Measurements from ENCODE around the gene RPS6KA5.

RPS6KA5 gene

DNA sequence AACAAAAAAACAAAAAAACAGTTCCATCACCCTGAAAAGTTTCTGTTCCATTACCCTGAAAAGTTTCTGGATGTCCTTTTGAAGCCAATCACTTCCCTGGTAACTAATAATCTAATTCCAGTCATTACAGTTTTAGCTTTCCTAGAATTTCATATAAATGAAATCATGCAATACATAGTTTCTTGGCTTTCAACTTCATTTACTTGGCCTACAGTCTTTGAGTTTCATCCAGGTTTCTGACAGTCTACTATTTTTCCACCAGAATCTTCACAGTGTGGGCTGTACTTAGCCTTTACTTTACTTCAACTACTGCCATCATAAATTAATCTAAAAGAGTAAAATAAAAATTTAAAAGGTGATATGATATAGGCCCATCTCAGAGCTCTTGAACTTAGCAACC is 55.5 kb downstream of the RPS6KA5 start:
- DNase-seq = no peak
- Histone ChIP-seq H3K4me2 (ENCODE audit: low read length) (no peak overlapping the region), H3K9me3 (ENCODE audit: insufficient read depth, low read depth, low read length) (no peaks in the 10 kb centered on the region)

GRCh38 chr14:90999299-90999698 is 61.1 kb downstream of the RPS6KA5 start:
- no peaks in the 10 kb centered on the region for H3K27me3 ChIP-seq (ENCODE audit: insufficient read depth, low read length)
- no peak overlapping the region for H3K18ac ChIP-seq (ENCODE audit: low read length)
- H3K4me1 ChIP-seq (ENCODE audit: control insufficient read depth in 1 of 2, insufficient read depth in 2 of 2, low read length in 2 of 2) = peaks cover 0 to 3% of the 10 kb centered on the region in 2 experiments
- H3K9ac ChIP-seq (ENCODE audit: low read length) = no peak overlapping the region
- no peak overlapping the region for H4K8ac ChIP-seq (ENCODE audit: low read depth, low read length)
- no peaks in the 10 kb centered on the region for H3K36me3 ChIP-seq (ENCODE audit: control insufficient read depth in 1 of 2, insufficient read depth in 2 of 2, low read length in 2 of 2)
- no peak for DNase-seq
- H3K4me2 ChIP-seq (ENCODE audit: low read length) = no peak overlapping the region
- H4K91ac ChIP-seq (ENCODE audit: low read depth, low read length) = no peak overlapping the region
- no peak overlapping the region for H4K12ac ChIP-seq (ENCODE audit: low read depth, low read length)
- H2BK12ac ChIP-seq (ENCODE audit: low read length) = no peak overlapping the region
- H3K9me3 ChIP-seq (ENCODE audit: insufficient read depth, low read depth, low read length) = no peaks in the 10 kb centered on the region
- no peak overlapping the region for H3K14ac ChIP-seq (ENCODE audit: low read length)
- WGBS (ENCODE audit: extremely low coverage, insufficient coverage, insufficient read length) = no CpG with 5 or more reads among the region's 4 CpGs
- H2BK5ac ChIP-seq (ENCODE audit: low read depth, low read length, poor library complexity) = no peak overlapping the region
- no peak overlapping the region for H2AFZ ChIP-seq (ENCODE audit: insufficient read depth, low read length, poor library complexity)
- no peak overlapping the region for H3K4me3 ChIP-seq (ENCODE audit: low read depth, low read length)
- no peak overlapping the region for H3K4ac ChIP-seq (ENCODE audit: low read depth, low read length)
- peaks cover 2% of the 10 kb centered on the region for H3K79me2 ChIP-seq (ENCODE audit: control insufficient read depth, insufficient read depth, low read length, poor library complexity)
- no peak overlapping the region for H3K23ac ChIP-seq (ENCODE audit: low read length)
- no peak overlapping the region for H2AK5ac ChIP-seq (ENCODE audit: low read length)
- H3K27ac ChIP-seq (ENCODE audit: low read depth, low read length) = no peak overlapping the region
- no peak overlapping the region for H2BK120ac ChIP-seq (ENCODE audit: insufficient read depth, low read length, poor library complexity)
- H3K79me1 ChIP-seq (ENCODE audit: low read length) = no peaks in the 10 kb centered on the region

More for the DNA sequence above, 55.5 kb downstream of the RPS6KA5 start:
- no peak overlapping the region for H2BK5ac ChIP-seq (ENCODE audit: low read depth, low read length, poor library complexity)
- H2AFZ ChIP-seq (ENCODE audit: insufficient read depth, low read length, poor library complexity) = no peak overlapping the region
- no peaks in the 10 kb centered on the region for H3K36me3 ChIP-seq (ENCODE audit: control insufficient read depth in 1 of 2, insufficient read depth in 2 of 2, low read length in 2 of 2)
- H3K23ac ChIP-seq (ENCODE audit: low read length) = no peak overlapping the region
- H3K27me3 ChIP-seq (ENCODE audit: insufficient read depth, low read length) = no peaks in the 10 kb centered on the region
- no peak overlapping the region for H3K4ac ChIP-seq (ENCODE audit: low read depth, low read length)
- no peaks in the 10 kb centered on the region for H3K79me2 ChIP-seq (ENCODE audit: control insufficient read depth, insufficient read depth, low read length, poor library complexity)
- H4K8ac ChIP-seq (ENCODE audit: low read depth, low read length) = no peak overlapping the region
- no peak overlapping the region for H2BK120ac ChIP-seq (ENCODE audit: insufficient read depth, low read length, poor library complexity)
- H3K4me3 ChIP-seq (ENCODE audit: low read depth, low read length) = no peak overlapping the region
- no peak overlapping the region for H3K27ac ChIP-seq (ENCODE audit: low read depth, low read length)
- no peak overlapping the region for H4K91ac ChIP-seq (ENCODE audit: low read depth, low read length)
- H3K4me1 ChIP-seq (ENCODE audit: control insufficient read depth in 1 of 2, insufficient read depth in 2 of 2, low read length in 2 of 2) = peaks cover 2% of the 10 kb centered on the region in 2 experiments
- no peak overlapping the region for H3K14ac ChIP-seq (ENCODE audit: low read length)
- H4K12ac ChIP-seq (ENCODE audit: low read depth, low read length) = no peak overlapping the region
- no peak overlapping the region for H3K18ac ChIP-seq (ENCODE audit: low read length)
- no peak overlapping the region for H3K9ac ChIP-seq (ENCODE audit: low read length)
- H2BK12ac ChIP-seq (ENCODE audit: low read length) = no peak overlapping the region
- H3K79me1 ChIP-seq (ENCODE audit: low read length) = no peaks in the 10 kb centered on the region
- no peak overlapping the region for H2AK5ac ChIP-seq (ENCODE audit: low read length)

GRCh38 chr14:90996967-90997366 is 63.5 kb downstream of the RPS6KA5 start:
- H3K9me3 ChIP-seq (ENCODE audit: insufficient read depth, low read depth, low read length) = no peaks in the 10 kb centered on the region
- H3K27ac ChIP-seq (ENCODE audit: low read depth, low read length) = no peak overlapping the region
- no peak overlapping the region for H4K91ac ChIP-seq (ENCODE audit: low read depth, low read length)
- peaks cover 2% of the 10 kb centered on the region for H3K79me2 ChIP-seq (ENCODE audit: control insufficient read depth, insufficient read depth, low read length, poor library complexity)
- no peak overlapping the region for H4K8ac ChIP-seq (ENCODE audit: low read depth, low read length)
- no peak overlapping the region for H3K4me3 ChIP-seq (ENCODE audit: low read depth, low read length)
- H2AK5ac ChIP-seq (ENCODE audit: low read length) = no peak overlapping the region
- H3K18ac ChIP-seq (ENCODE audit: low read length) = no peak overlapping the region
- H3K9ac ChIP-seq (ENCODE audit: low read length) = no peak overlapping the region
- no peak overlapping the region for H2BK12ac ChIP-seq (ENCODE audit: low read length)
- H2BK5ac ChIP-seq (ENCODE audit: low read depth, low read length, poor library complexity) = no peak overlapping the region
- no peak overlapping the region for H2BK120ac ChIP-seq (ENCODE audit: insufficient read depth, low read length, poor library complexity)
- H3K4ac ChIP-seq (ENCODE audit: low read depth, low read length) = no peak overlapping the region
- H3K4me2 ChIP-seq (ENCODE audit: low read length) = no peak overlapping the region
- no peak overlapping the region for H4K12ac ChIP-seq (ENCODE audit: low read depth, low read length)
- H3K23ac ChIP-seq (ENCODE audit: low read length) = no peak overlapping the region
- no peak overlapping the region for H3K14ac ChIP-seq (ENCODE audit: low read length)
- H3K79me1 ChIP-seq (ENCODE audit: low read length) = no peaks in the 10 kb centered on the region
- H2AFZ ChIP-seq (ENCODE audit: insufficient read depth, low read length, poor library complexity) = no peak overlapping the region
- WGBS (ENCODE audit: extremely low coverage, insufficient coverage, insufficient read length) = no CpG with 5 or more reads among the region's 1 CpG
- H3K36me3 ChIP-seq (ENCODE audit: control insufficient read depth in 1 of 2, insufficient read depth in 2 of 2, low read length in 2 of 2) = no peaks in the 10 kb centered on the region
- DNase-seq = no peak
- peaks cover 0 to 3% of the 10 kb centered on the region in 2 experiments for H3K4me1 ChIP-seq (ENCODE audit: control insufficient read depth in 1 of 2, insufficient read depth in 2 of 2, low read length in 2 of 2)
- H3K27me3 ChIP-seq (ENCODE audit: insufficient read depth, low read length) = no peaks in the 10 kb centered on the region

DNA sequence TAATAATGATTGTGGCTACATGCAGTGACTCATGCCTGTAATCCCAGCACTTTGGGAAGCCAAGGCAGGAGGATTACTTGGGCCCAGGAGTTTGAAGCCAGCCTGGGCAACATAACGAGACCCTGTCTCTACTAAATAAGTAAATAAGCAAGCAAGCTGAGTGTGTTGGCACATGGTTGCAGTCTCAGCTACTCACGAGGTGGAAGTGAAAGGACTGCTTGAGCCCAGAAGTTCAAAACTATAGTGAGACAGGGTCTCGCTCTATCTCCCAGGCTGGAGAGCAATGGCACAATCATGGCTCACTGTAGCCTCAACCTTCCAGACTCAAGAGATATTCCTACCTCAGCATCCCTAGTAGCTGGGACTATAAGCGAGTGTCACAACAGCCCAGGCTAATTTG is 64.7 kb downstream of the RPS6KA5 start:
- Histone ChIP-seq H3K9me3 (ENCODE audit: insufficient read depth, low read depth, low read length) (no peaks in the 10 kb centered on the region), H3K79me2 (ENCODE audit: control insufficient read depth, insufficient read depth, low read length, poor library complexity) (peaks cover 2% of the 10 kb centered on the region), H3K79me1 (ENCODE audit: low read length) (no peaks in the 10 kb centered on the region), H3K4me3 (ENCODE audit: low read depth, low read length) (no peak overlapping the region), H3K4ac (ENCODE audit: low read depth, low read length) (no peak overlapping the region), H3K27me3 (ENCODE audit: insufficient read depth, low read length) (no peaks in the 10 kb centered on the region), H4K12ac (ENCODE audit: low read depth, low read length) (no peak overlapping the region), H4K8ac (ENCODE audit: low read depth, low read length) (no peak overlapping the region), H2BK120ac (ENCODE audit: insufficient read depth, low read length, poor library complexity) (no peak overlapping the region), H2AK5ac (ENCODE audit: low read length) (no peak overlapping the region), H3K18ac (ENCODE audit: low read length) (no peak overlapping the region), H3K23ac (ENCODE audit: low read length) (no peak overlapping the region), H3K4me2 (ENCODE audit: low read length) (no peak overlapping the region), H3K14ac (ENCODE audit: low read length) (no peak overlapping the region), H3K27ac (ENCODE audit: low read depth, low read length) (no peak overlapping the region), H3K9ac (ENCODE audit: low read length) (no peak overlapping the region), H2AFZ (ENCODE audit: insufficient read depth, low read length, poor library complexity) (no peak overlapping the region), H2BK5ac (ENCODE audit: low read depth, low read length, poor library complexity) (no peak overlapping the region), H3K36me3 (ENCODE audit: control insufficient read depth in 1 of 2, insufficient read depth in 2 of 2, low read length in 2 of 2) (no peaks in the 10 kb centered on the region), H2BK12ac (ENCODE audit: low read length) (no peak overlapping the region), H3K4me1 (ENCODE audit: control insufficient read depth in 1 of 2, insufficient read depth in 2 of 2, low read length in 2 of 2) (peaks cover 0 to 3% of the 10 kb centered on the region in 2 experiments), H4K91ac (ENCODE audit: low read depth, low read length) (no peak overlapping the region)
- no peak for DNase-seq
- no CpG with 5 or more reads among the region's 4 CpGs for WGBS (ENCODE audit: extremely low coverage, insufficient coverage, insufficient read length)
